GM23338 (cell line): ENCODE measurements around the gene TIMP3. TPM values are rescaled to one million over a fixed set of nuclear protein-coding genes. Genes with fewer than 3 reads are reported as not detected.

Experiments
- ATAC-seq: fragments of 200-7000 bp; cut with Tn5 transposase; 3 replicates; pipeline ENCODE4 v1.9.1; 2020
- DNase-seq: peaks from one replicate; pipeline ENCODE4 v3.0.0-alpha.2; 2015; ENCODE audit warnings: low spot score
- H2AFZ ChIP-seq: fragments of 200-600 bp; sonication (generic); 2 replicates; pipeline ENCODE4 v1.8.0; 2016; ENCODE audit warnings: antibody characterized with exemption, mild to moderate bottlenecking, moderate library complexity
- H3F3A ChIP-seq: fragments of 200-600 bp; sonication (generic); replicated peaks from 2 replicates; pipeline ENCODE4 v1.8.0; 2017; ENCODE audit warnings: antibody characterized with exemption, mixed run types, low read depth
- H3K27ac ChIP-seq: fragments of 200-600 bp; sonication (generic); 2 replicates; pipeline ENCODE4 v1.6.1; 2016; ENCODE audit warnings: low read depth
- H3K27me3 ChIP-seq: fragments of 200-600 bp; sonication (generic); 2 replicates; pipeline ENCODE4 v1.8.0; 2016; ENCODE audit warnings: mild to moderate bottlenecking, mixed run types, moderate library complexity; ENCODE audit not compliant: insufficient read depth
- H3K36me3 ChIP-seq: fragments of 200-600 bp; sonication (generic); 2 replicates; pipeline ENCODE4 v1.8.0; 2016; ENCODE audit warnings: mild to moderate bottlenecking; ENCODE audit not compliant: insufficient read depth
- H3K4me1 ChIP-seq: fragments of 200-600 bp; sonication (generic); 2 replicates; pipeline ENCODE4 v1.8.0; 2016; ENCODE audit warnings: mild to moderate bottlenecking, moderate library complexity; ENCODE audit not compliant: insufficient read depth
- H3K4me2 ChIP-seq: fragments of 200-600 bp; sonication (generic); 2 replicates; pipeline ENCODE4 v1.7.1; 2017; ENCODE audit warnings: mixed run types
- H3K4me3 ChIP-seq: fragments of 200-600 bp; sonication (generic); 2 replicates; pipeline ENCODE4 v1.6.1; 2016; ENCODE audit warnings: mixed run types
- H3K79me2 ChIP-seq: fragments of 200-600 bp; sonication (generic); replicated peaks from 2 replicates; pipeline ENCODE4 v1.8.0; 2017; ENCODE audit warnings: mild to moderate bottlenecking; ENCODE audit not compliant: insufficient read depth
- H3K9me2 ChIP-seq: fragments of 200-600 bp; sonication (generic); 2 replicates; pipeline ENCODE4 v1.8.0; 2017; ENCODE audit not compliant: insufficient read depth
- H4K20me1 ChIP-seq: fragments of 200-600 bp; sonication (generic); replicated peaks from 2 replicates; pipeline ENCODE4 v1.8.0; 2017; ENCODE audit warnings: mild to moderate bottlenecking; ENCODE audit not compliant: insufficient read depth
- H3K27ac Mint-ChIP-seq: 2 replicates; pipeline ENCODE4 v1.8.0; 2020; ENCODE audit warnings: inconsistent platforms, mild to moderate bottlenecking, moderate library complexity, mixed read lengths
- H3K27me3 Mint-ChIP-seq: 3 replicates; pipeline ENCODE4 v1.8.0; 2022; ENCODE audit warnings: low read depth, mild to moderate bottlenecking, moderate library complexity, mixed read lengths, inconsistent platforms; ENCODE audit not compliant: insufficient read depth, poor library complexity
- H3K36me3 Mint-ChIP-seq: 3 replicates; pipeline ENCODE4 v1.8.0; 2021; ENCODE audit warnings: low read depth, mild to moderate bottlenecking, inconsistent platforms, moderate library complexity, mixed read lengths
- H3K4me1 Mint-ChIP-seq: 3 replicates; pipeline ENCODE4 v1.8.0; 2020; ENCODE audit warnings: mild to moderate bottlenecking, inconsistent platforms, mixed read lengths
- H3K4me3 Mint-ChIP-seq: 3 replicates; pipeline ENCODE4 v1.8.0; 2021; ENCODE audit warnings: moderate library complexity, mild to moderate bottlenecking, inconsistent platforms, mixed read lengths
- H3K9me3 Mint-ChIP-seq: 3 replicates; pipeline ENCODE4 v1.8.0; 2020; ENCODE audit warnings: moderate library complexity, mild to moderate bottlenecking, inconsistent platforms, mixed read lengths
- EZH2phosphoT487 ChIP-seq: fragments of 200-600 bp; sonication (generic); IDR thresholded peaks from one replicate; pipeline ENCODE4 v1.8.1; 2018; ENCODE audit warnings: antibody characterized with exemption; ENCODE audit not compliant: unreplicated experiment
- JUNB ChIP-seq: IDR thresholded peaks from one replicate; pipeline ENCODE4 v1.6.1; 2016; ENCODE audit warnings: antibody characterized with exemption; ENCODE audit not compliant: unreplicated experiment
- NANOG ChIP-seq: IDR thresholded peaks from 2 replicates; pipeline ENCODE4 v1.6.1; 2016; ENCODE audit warnings: antibody characterized with exemption, borderline replicate concordance
- POLR2AphosphoS5 ChIP-seq: IDR thresholded peaks from 2 replicates; pipeline ENCODE4 v1.6.1; 2016; ENCODE audit warnings: antibody characterized with exemption, low read depth
- ZNF331 ChIP-seq: fragments of 250-450 bp; sonication (Bioruptor Pico); IDR thresholded peaks from 2 replicates; pipeline ENCODE4 v1.5.0; 2020; ENCODE audit warnings: low read depth, mild to moderate bottlenecking, moderate library complexity
- ZNF462 ChIP-seq: fragments of 250-450 bp; sonication (Bioruptor Pico); IDR thresholded peaks from 2 replicates; pipeline ENCODE4 v1.5.0; 2020; ENCODE audit warnings: mild to moderate bottlenecking, moderate library complexity
- polyA plus RNA-seq: library from polyadenylated mRNA; unstranded; fragments of >200 nt; fragmentation: Nextera tagmentation; extraction: Ambion mirVana; gene quantifications from 2 replicates; pipeline ENCODE4 v1.2.1, GENCODE V29; 2016
- total RNA-seq: library from RNA; depleted of rRNA; stranded (reverse); fragments of >200 nt; shearing (Covaris generic); gene quantifications from 2 replicates; pipeline ENCODE4 v1.2.3, GENCODE V29; 2014

TIMP3 gene
- total and polyA plus RNA-seq, 2 experiments from 2014 or later = 1.4 to 4.3 TPM

DNA sequence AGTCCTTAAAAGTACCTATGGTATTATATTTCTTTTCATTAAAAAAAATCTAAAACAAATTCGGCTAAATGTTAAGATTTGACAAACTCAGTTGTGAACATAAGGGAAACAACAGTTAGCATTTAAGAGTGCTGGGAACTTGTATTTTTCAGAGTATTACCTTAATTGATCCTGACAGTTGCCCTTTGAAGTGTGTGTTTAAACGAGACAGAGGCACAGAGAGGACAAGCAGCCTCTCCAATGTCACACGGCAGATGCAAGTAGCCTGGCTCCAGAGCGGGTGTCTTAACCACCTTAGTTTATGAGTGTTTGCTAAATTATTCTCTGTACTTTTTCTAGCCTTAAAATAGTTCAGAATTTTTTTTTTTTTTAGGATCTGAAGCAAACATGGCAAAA, 80.9 kb downstream of the TIMP3 start (continued):
- TF ChIP-seq ZNF462 (CRISPR knock-in tag) (no peak), NANOG (no peak), EZH2phosphoT487 (no peak)

DNA sequence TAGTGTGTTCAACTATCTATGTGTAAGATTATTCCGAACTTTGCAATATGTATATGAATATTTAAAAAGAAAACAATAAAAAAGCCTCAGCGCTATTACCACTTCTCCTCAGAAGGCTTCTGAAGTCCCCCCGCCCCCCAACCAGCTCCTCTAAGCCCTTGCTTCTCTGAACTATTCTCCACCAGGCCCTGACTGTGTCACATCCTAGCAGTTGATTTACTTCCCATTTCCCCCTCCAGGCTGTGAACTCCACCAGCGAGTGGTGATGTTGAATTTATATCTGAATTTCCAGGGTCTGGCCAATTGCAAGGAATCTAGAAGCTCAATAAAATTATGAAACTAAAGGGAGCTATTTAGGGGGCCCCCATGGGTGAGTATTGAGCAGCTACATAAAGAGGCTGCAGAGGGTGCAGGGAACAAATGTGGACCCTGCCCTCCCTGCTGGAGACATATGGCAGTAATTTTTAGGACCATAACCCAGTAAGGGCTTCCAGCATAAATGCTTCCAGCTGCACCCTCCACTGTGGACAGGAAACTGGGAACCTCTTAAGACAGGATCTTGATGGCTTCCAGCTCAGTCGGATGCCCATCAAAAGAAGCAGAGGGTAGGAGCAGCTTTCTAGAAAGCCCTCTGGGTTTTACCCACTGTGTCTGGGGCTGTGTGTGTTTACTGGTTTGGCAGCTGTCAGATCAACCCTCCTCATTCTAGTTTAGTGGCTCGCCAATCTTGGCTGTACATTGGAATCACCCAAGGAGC, 81.4 kb downstream of the TIMP3 start:
- Histone ChIP-seq H3K9me2 (0 out of 2 replicates have a peak, but pooled peaks cover under 1% of the 10 kb centered on the region), H3K4me3 (no peak overlapping the region), H3K4me1 (no peaks in the 10 kb centered on the region), H3K27me3 (no peaks in the 10 kb centered on the region), H3K27ac (no peak overlapping the region), H2AFZ (no peak overlapping the region), H3K4me2 (no peak overlapping the region), H3K79me2 (no peaks in the 10 kb centered on the region), H4K20me1 (peaks cover 9% of the 10 kb centered on the region; the same call in 1 of the 2 replicates), H3K36me3 (no peaks in the 10 kb centered on the region), H3F3A (no peaks in the 10 kb centered on the region)
- Mint-ChIP-seq H3K36me3 (no peaks in the 10 kb centered on the region; the same call in 2 of the 3 replicates), H3K27me3 (peaks cover 2% of the 10 kb centered on the region), H3K9me3 (no peaks in the 10 kb centered on the region), H3K4me1 (peaks cover 7% of the 10 kb centered on the region; the same call in 2 of the 3 replicates), H3K27ac (no peak overlapping the region), H3K4me3 (no peak overlapping the region)
- DNase-seq (no peak), ATAC-seq (no peak)
- TF ChIP-seq ZNF331 (CRISPR knock-in tag) = no peak
- no peak for TF ChIP-seq JUNB
- TF ChIP-seq POLR2AphosphoS5 = no peak
